K562 (cell line): ENCODE data around the gene SAMD11. TPM values are rescaled to one million over a fixed set of nuclear protein-coding genes. Genes with fewer than 3 reads are reported as not detected.

Source experiments
- ATAC-seq: fragments of 200-7000 bp; cut with Tn5 transposase; 3 replicates; pipeline ENCODE4 v1.9.1; 2020; ENCODE audit warnings: moderate library complexity
- BruUV-seq: library from RNA; stranded (reverse); fragments of 400-500 nt; replicated peaks from 2 replicates; lab custom pipeline; 2021; lab: Mats Ljungman, UMichigan
- CTCF ChIA-PET: fragments of 300-600 bp; formaldehyde crosslinking; extraction: SDS; loops from one replicate; lab custom pipeline; 2021; ENCODE audit warnings: low intra/inter-chr PET ratio; lab: Yijun Ruan, JAX
- POLR2A ChIA-PET: fragments of 300-600, 350-650 bp; sonication (Branson Sonifier 250); formaldehyde crosslinking; extraction: SDS; loops from one replicate; lab custom pipeline; 2021; ENCODE audit warnings: antibody characterized with exemption, inconsistent platforms; lab: Yijun Ruan, JAX
- DNase-seq, 4 experiments: peaks; one replicate each; pipeline versions ENCODE4 v3.0.0 to v3.0.0-alpha.2; 2011 to 2018; ENCODE audit warnings: low spot score in 3 of 4, mixed read lengths in 3 of 4; ENCODE audit errors: extremely low read depth in 1 of 4
- FAIRE-seq: peaks from 2 replicates; lab custom pipeline; 2011; peaks lifted over from hg19 to GRCh38; lab: Jason Lieb, UNC
- H2AFZ ChIP-seq: 2 replicates; pipeline ENCODE4 v1.6.0; 2011; ENCODE audit warnings: low read depth, low read length, control low read depth, inconsistent platforms
- H3K27ac ChIP-seq: fragments of 200-600 bp; 3 replicates; pipeline ENCODE4 v1.8.0; 2011; ENCODE audit warnings: low read depth, mild to moderate bottlenecking, control low read depth, inconsistent platforms, low read length, moderate library complexity, mixed read lengths; ENCODE audit errors: extremely low read depth
- H3K27me3 ChIP-seq, 2 experiments: fragments of 300-600 bp in 1 of 2; 2 replicates in 1 of 2; 3 replicates in 1 of 2; pipeline versions ENCODE4 v1.6.0 to v1.8.0; 2011; ENCODE audit warnings: inconsistent platforms in 2 of 2, low read length in 2 of 2, mild to moderate bottlenecking in 1 of 2, mixed read lengths in 1 of 2, moderate library complexity in 1 of 2; ENCODE audit not compliant: control insufficient read depth in 2 of 2, insufficient read depth in 2 of 2
- H3K36me3 ChIP-seq: fragments of 300-600 bp; 3 replicates; pipeline ENCODE4 v1.8.0; 2011; ENCODE audit warnings: mild to moderate bottlenecking, low read length, inconsistent platforms; ENCODE audit not compliant: control insufficient read depth, insufficient read depth
- H3K4me1 ChIP-seq, 2 experiments: fragments of 200-600 bp in 1 of 2; replicated peaks in 1 of 2; 2 replicates in 1 of 2; 3 replicates in 1 of 2; pipeline versions ENCODE4 v1.5.1 to v1.8.0; 2011; ENCODE audit warnings: inconsistent platforms in 2 of 2, low read length in 2 of 2, mild to moderate bottlenecking in 1 of 2, mixed read lengths in 1 of 2, moderate library complexity in 1 of 2; ENCODE audit not compliant: control insufficient read depth in 2 of 2, insufficient read depth in 2 of 2
- H3K4me2 ChIP-seq: 2 replicates; pipeline ENCODE4 v1.6.1; 2011; ENCODE audit warnings: low read length, control low read depth, inconsistent platforms, mixed read lengths; ENCODE audit not compliant: insufficient read depth
- H3K4me3 ChIP-seq: fragments of 200-600 bp; sonication (generic), shearing (Covaris generic); 2 replicates; pipeline ENCODE4 v1.5.1; 2016; ENCODE audit warnings: control low read depth, inconsistent platforms
- H3K79me2 ChIP-seq: fragments of 200-600 bp; 3 replicates; pipeline ENCODE4 v1.8.0; 2011; ENCODE audit warnings: low read length, inconsistent platforms; ENCODE audit not compliant: control insufficient read depth, insufficient read depth
- H3K9ac ChIP-seq, 2 experiments: 2 replicates each; pipeline versions ENCODE4 v1.6.0 to v1.6.1; 2011; ENCODE audit warnings: low read depth in 2 of 2, low read length in 2 of 2, control low read depth in 1 of 2, inconsistent platforms in 1 of 2, mild to moderate bottlenecking in 1 of 2, mixed read lengths in 1 of 2; ENCODE audit not compliant: insufficient read depth in 1 of 2
- H3K9me1 ChIP-seq: one replicate; pipeline ENCODE4 v1.6.0; 2011; ENCODE audit warnings: inconsistent platforms, mild to moderate bottlenecking, low read length, moderate library complexity; ENCODE audit not compliant: control insufficient read depth, insufficient read depth
- H3K9me3 ChIP-seq: replicated peaks from 2 replicates; pipeline ENCODE4 v1.5.1; 2011; ENCODE audit warnings: low read depth, low read length, inconsistent platforms; ENCODE audit not compliant: control insufficient read depth, insufficient read depth
- H4K20me1 ChIP-seq: replicated peaks from 2 replicates; pipeline ENCODE4 v1.6.1; 2011; ENCODE audit warnings: low read length, inconsistent platforms, mixed read lengths; ENCODE audit not compliant: control insufficient read depth, insufficient read depth
- E2F8 ChIP-seq: fragments of 450-650 bp; IDR thresholded peaks from 2 replicates; pipeline ENCODE4 v1.7.1; 2018; ENCODE audit warnings: mild to moderate bottlenecking, low read depth; ENCODE audit not compliant: partially characterized antibody
- EP300 ChIP-seq: IDR thresholded peaks from 2 replicates; pipeline ENCODE4 v1.6.1; 2012; ENCODE audit warnings: low read length, improper control_type of control experiment
- FIP1L1 ChIP-seq: fragments of 200-400 bp; formaldehyde crosslinking; IDR thresholded peaks from 2 replicates; pipeline ENCODE4 v1.6.1; 2018; ENCODE audit warnings: mild to moderate bottlenecking, low read depth, low read length; ENCODE audit not compliant: poor library complexity, severe bottlenecking
- GTF2A2 ChIP-seq: IDR thresholded peaks from 2 replicates; pipeline ENCODE4 v1.6.1; 2016; ENCODE audit warnings: mild to moderate bottlenecking, missing genetic modification characterization, missing compliant biosample characterization
- GTF3C2 ChIP-seq: IDR thresholded peaks from 3 replicates; pipeline ENCODE4 v1.6.1; 2011; ENCODE audit warnings: borderline replicate concordance, mild to moderate bottlenecking, moderate library complexity; ENCODE audit not compliant: insufficient read length; ENCODE audit errors: extremely low read depth
- HDAC1 ChIP-seq, 2 experiments: fragments of 450-650 bp; IDR thresholded peaks; 2 replicates each; pipeline ENCODE4 v1.6.1; 2016 to 2017; ENCODE audit warnings: inconsistent platforms in 1 of 2, mild to moderate bottlenecking in 1 of 2, moderate library complexity in 1 of 2
- PCBP2 ChIP-seq: fragments of 200-400 bp; formaldehyde crosslinking; IDR thresholded peaks from 2 replicates; pipeline ENCODE4 v1.6.1; 2018; ENCODE audit warnings: low read length, low read depth, mild to moderate bottlenecking, moderate library complexity; ENCODE audit not compliant: poor library complexity, severe bottlenecking
- RAD51 ChIP-seq: fragments of 450-650 bp; IDR thresholded peaks from 2 replicates; pipeline ENCODE4 v1.7.1; 2016; ENCODE audit warnings: low read depth, mild to moderate bottlenecking, borderline replicate concordance
- TEAD1 ChIP-seq, 2 experiments: fragments of 450-650 bp in 1 of 2; sonication (generic) in 1 of 2; formaldehyde crosslinking; IDR thresholded peaks; 2 replicates each; pipeline versions ENCODE4 v1.4.0 to v1.8.0; 2020 to 2022; ENCODE audit warnings: mild to moderate bottlenecking in 2 of 2, missing genetic modification reagents in 1 of 2
- XRCC5 ChIP-seq: fragments of 200-400 bp; formaldehyde crosslinking; IDR thresholded peaks from 2 replicates; pipeline ENCODE4 v1.6.1; 2017; ENCODE audit warnings: low read depth, mild to moderate bottlenecking, low read length
- ZNF12 ChIP-seq: sonication (generic); formaldehyde crosslinking; IDR thresholded peaks from 2 replicates; pipeline ENCODE4 v1.4.0; 2020; ENCODE audit warnings: mild to moderate bottlenecking, missing genetic modification reagents
- ZNF175 ChIP-seq: fragments of 200-800 bp; sonication (Bioruptor generic); IDR thresholded peaks from 2 replicates; pipeline ENCODE4 v1.6.1; 2016; ENCODE audit warnings: low read depth, mild to moderate bottlenecking, missing genetic modification characterization, missing compliant biosample characterization
- ZNF197 ChIP-seq: fragments of 200-800 bp; sonication (Bioruptor generic); IDR thresholded peaks from 2 replicates; pipeline ENCODE4 v1.6.1; 2016; ENCODE audit warnings: low read depth, missing genetic modification characterization, missing compliant biosample characterization
- ZNF224 ChIP-seq: sonication (generic); formaldehyde crosslinking; IDR thresholded peaks from 2 replicates; pipeline ENCODE4 v1.8.0; 2022; ENCODE audit warnings: mild to moderate bottlenecking, missing genetic modification reagents
- ZNF511 ChIP-seq: sonication (generic); formaldehyde crosslinking; IDR thresholded peaks from 2 replicates; pipeline ENCODE4 v1.8.0; 2022; ENCODE audit warnings: mild to moderate bottlenecking, missing genetic modification reagents
- WGBS: fragments of 100-300 bp; shearing (Covaris generic); methylation state at CpG from one replicate; pipeline ENCODE4 v1.1.6; 2016; ENCODE audit warnings: low coverage, mixed read lengths; ENCODE audit not compliant: insufficient coverage; ENCODE audit errors: missing lambda C conversion rate; 5-methylcytosine and 5-hydroxymethylcytosine counted together
- in situ Hi-C: fragments of 300-500 bp; cut with MboI; formaldehyde crosslinking; loops from 4 replicates; pipeline ENCODE4 v1.15.0; 2018; ENCODE audit warnings: inconsistent platforms, mixed read lengths
- intact Hi-C: fragments of 100-400 bp; cut with micrococcal nuclease; formaldehyde crosslinking; loops from 2 replicates; pipeline ENCODE4 v1.14.2; 2022
- polyA plus RNA-seq, 8 experiments: library from polyadenylated mRNA; depleted of rRNA in 4 of 8; stranded (reverse) in 5 of 8; unstranded in 3 of 8; fragments of >200 nt; fragmentation: Nextera tagmentation in 2 of 8; fragmentation: Illumina TruSeq in 1 of 8; extraction: Ambion mirVana in 2 of 8; extraction: Trizol in 1 of 8; gene quantifications; 2 replicates each; pipeline versions ENCODE4 v1.2.1 to v1.2.3, GENCODE V29; 2011 to 2014; ENCODE audit warnings: inconsistent platforms in 1 of 8, missing spikeins in 1 of 8
- total RNA-seq, 7 experiments: library from RNA; depleted of rRNA in 6 of 7; stranded (reverse); fragments of >200 nt in 6 of 7; fragmentation: Illumina TruSeq in 2 of 7; extraction: Trizol in 2 of 7; gene quantifications; 2 replicates each; pipeline versions ENCODE4 v1.2.1 to v1.2.3, GENCODE V29; 2011 to 2021; ENCODE audit warnings: low replicate concordance in 1 of 7

Gene SAMD11
- total and polyA plus RNA-seq, 9 of the 15 experiments (the other 6 are each of a cell fraction or from before 2014, with no cell fraction given) = 0.07 to 0.82 (median 0.11) TPM; not detected in 2

- intact Hi-C loops = no loop called here
- no peaks in the 10 kb centered on the region for H3K9me1 ChIP-seq
- peaks cover 19 to 84% of the 10 kb centered on the region in 2 experiments for H3K4me1 ChIP-seq
- H3K27me3 ChIP-seq = no peaks in the 10 kb centered on the region
- H3K9ac ChIP-seq = peak overlapping the region; percentile 68 to 94; a peak in 3 of 4 replicates
- ATAC-seq (peak; percentile 16; the same call in 2 of the 3 replicates), DNase-seq (peak; percentile 50 to 77 (median 72)), FAIRE-seq (peak; percentile 35)
- H3K79me2 ChIP-seq = peaks cover 41% of the 10 kb centered on the region
- in situ Hi-C loops = no loop called here
- peak overlapping the region; percentile 71; the same call in 1 of the 3 replicates for H3K27ac ChIP-seq
- H3K4me2 ChIP-seq = peak overlapping the region; percentile 79
- ChIA-PET CTCF (interaction anchor here (0.8 kb wide), 1 partner anchor 57 kb away, joined by 4 read pairs; no protein-coding TSS in a partner anchor), POLR2A (interaction anchor here (0.6 to 1.3 kb wide), 2 partner anchors 41 to 110 kb away, joined by 3 read pairs; no protein-coding TSS in a partner anchor)
- no TSS peak for BruUV-seq
- H3K4me3 ChIP-seq = peak overlapping the region; percentile 72
- H2AFZ ChIP-seq = peak overlapping the region; percentile 65
- H3K9me3 ChIP-seq = no peaks in the 10 kb centered on the region
- WGBS = 45% methylated on average over 32 of the region's 56 CpGs
- peaks cover 5% of the 10 kb centered on the region for H4K20me1 ChIP-seq
- H3K36me3 ChIP-seq = peaks cover 59% of the 10 kb centered on the region
- TF ChIP-seq EP300 = no peak
- TF ChIP-seq FIP1L1 = peak; percentile 40
- TF ChIP-seq GTF3C2 = no peak
- no peak for TF ChIP-seq XRCC5
- peak in 1 of 2 experiments; percentile 36; a peak in 1 of 4 replicates for TF ChIP-seq TEAD1 (CRISPR knock-in tag; IDR thresholded peaks at IDR 0.05)
- no peak for TF ChIP-seq RAD51
- TF ChIP-seq ZNF197 (CRISPR knock-in tag) = no peak
- no peak for TF ChIP-seq PCBP2
- no peak; the same call in 1 of the 2 replicates for TF ChIP-seq ZNF511 (CRISPR knock-in tag)
- TF ChIP-seq ZNF175 = no peak
- TF ChIP-seq ZNF224 (CRISPR knock-in tag) = no peak
- TF ChIP-seq E2F8 = no peak
- TF ChIP-seq HDAC1 (IDR thresholded peaks at IDR 0.05) = peak in 1 of 2 experiments; percentile 64; a peak in 2 of 4 replicates
- TF ChIP-seq GTF2A2 = no peak
- TF ChIP-seq ZNF12 (CRISPR knock-in tag) = 0 out of 2 replicates have a peak, but pooled peaks have one; percentile 38
Measured at GRCh38 chr1:961132-961669, 37.5 kb downstream of the SAMD11 start.
